ENCODE measurements around the gene TAF7.
"Not testable (repeated sequence)": the region's sequence is repeated elsewhere in the genome, so short reads cannot be mapped to it uniquely, and the experiment has no call there.

Gene TAF7

GRCh38 chr5:141354900-141355469 lies 34.4 kb upstream of the TAF7 start, which contains the start of gene PCDHGA4:
PCDHGA4 (plus strand) TSS chr5:141355021; CDS start chr5:141355108, 87 bp downstream.
- no peak for DNase-seq (ENCODE audit: low read depth, low spot score)
- Histone ChIP-seq H3K36me3 (ENCODE audit: control insufficient read depth, insufficient read depth, low read length) (no peaks in the 10 kb centered on the region), H3K27ac (ENCODE audit: low read length) (no peak within 1 kb of the TSS), H3K4me1 (ENCODE audit: control insufficient read depth, insufficient read depth, low read length) (no peaks in the 10 kb centered on the region), H3K27me3 (ENCODE audit: control insufficient read depth, insufficient read depth, low read length) (no peaks in the 10 kb centered on the region), H3K9me3 (ENCODE audit: control insufficient read depth, insufficient read depth, low read length) (no peaks in the 10 kb centered on the region; the same call in none of the 2 replicates), H3K4me3 (ENCODE audit: low read length) (no peak within 1 kb of the TSS)
- no CpG with 5 or more reads among the region's 29 CpGs for WGBS (ENCODE audit: insufficient coverage, insufficient read length)

DNA sequence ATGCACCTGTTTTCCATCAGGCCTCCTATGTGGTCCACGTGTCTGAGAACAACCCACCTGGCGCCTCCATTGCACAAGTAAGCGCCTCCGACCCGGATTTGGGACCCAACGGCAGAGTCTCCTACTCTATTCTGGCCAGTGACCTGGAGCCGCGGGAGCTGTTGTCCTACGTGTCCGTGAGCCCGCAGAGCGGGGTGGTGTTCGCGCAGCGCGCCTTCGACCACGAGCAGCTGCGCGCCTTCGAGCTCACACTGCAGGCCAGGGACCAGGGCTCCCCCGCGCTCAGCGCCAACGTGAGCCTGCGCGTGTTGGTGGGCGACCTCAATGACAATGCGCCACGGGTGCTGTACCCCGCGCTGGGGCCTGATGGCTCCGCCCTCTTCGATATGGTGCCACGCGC lies 31.0 kb upstream of the TAF7 start:
- Histone ChIP-seq H3K4me1 (ENCODE audit: control insufficient read depth, insufficient read depth, low read length) (no peaks in the 10 kb centered on the region), H3K27ac (ENCODE audit: low read length) (no peak overlapping the region), H3K27me3 (ENCODE audit: control insufficient read depth, insufficient read depth, low read length) (no peaks in the 10 kb centered on the region), H3K4me3 (ENCODE audit: low read length) (no peak overlapping the region), H3K9me3 (ENCODE audit: control insufficient read depth, insufficient read depth, low read length) (no peaks in the 10 kb centered on the region; the same call in none of the 2 replicates), H3K36me3 (ENCODE audit: control insufficient read depth, insufficient read depth, low read length) (no peaks in the 10 kb centered on the region)
- no CpG with 5 or more reads among the region's 36 CpGs for WGBS (ENCODE audit: insufficient coverage, insufficient read length)
- DNase-seq (ENCODE audit: low read depth, low spot score): no peak

DNA sequence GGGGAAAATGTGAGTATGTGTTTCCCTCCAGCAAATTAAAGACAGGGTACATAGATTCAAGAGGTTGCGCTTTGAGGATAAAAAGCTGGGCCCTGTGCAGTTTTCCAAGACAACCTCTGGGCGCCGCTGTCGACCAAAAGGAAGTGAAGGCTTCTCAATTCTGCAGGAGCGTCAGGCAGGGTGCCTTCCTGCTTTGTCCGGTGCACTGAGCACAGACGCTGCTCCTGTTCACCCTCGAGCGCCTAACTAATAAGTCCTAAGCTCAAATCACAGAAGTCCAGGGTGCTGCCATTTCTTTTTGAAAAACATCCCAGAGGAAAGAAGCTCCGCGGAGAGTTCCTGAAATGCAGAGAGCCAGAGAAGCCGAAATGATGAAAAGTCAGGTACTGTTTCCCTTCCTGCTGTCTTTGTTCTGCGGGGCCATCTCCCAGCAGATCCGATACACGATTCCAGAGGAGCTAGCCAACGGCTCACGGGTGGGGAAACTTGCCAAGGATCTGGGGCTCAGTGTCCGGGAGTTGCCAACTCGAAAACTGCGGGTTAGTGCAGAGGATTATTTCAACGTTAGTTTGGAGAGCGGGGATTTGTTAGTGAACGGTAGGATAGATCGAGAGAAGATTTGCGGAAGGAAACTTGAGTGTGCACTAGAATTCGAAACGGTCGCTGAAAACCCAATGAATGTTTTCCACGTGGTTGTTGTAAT lies 29.5 kb upstream of the TAF7 start, which contains the start of gene PCDHGB1:
Gene PCDHGB1 (plus strand): TSS at position 183 of the 703 bp plus-strand sequence. CDS start 162 bp downstream, at position 345.
- no peaks in the 10 kb centered on the region; the same call in none of the 2 replicates for H3K9me3 ChIP-seq (ENCODE audit: control insufficient read depth, insufficient read depth, low read length)
- H3K36me3 ChIP-seq (ENCODE audit: control insufficient read depth, insufficient read depth, low read length): no peaks in the 10 kb centered on the region
- no peak within 1 kb of the TSS; the same call in 1 of the 2 replicates for H3K4me3 ChIP-seq (ENCODE audit: low read length)
- over 99% methylated on average over 10 of the region's 29 CpGs for WGBS (ENCODE audit: insufficient coverage, insufficient read length)
- no peaks in the 10 kb centered on the region for H3K27me3 ChIP-seq (ENCODE audit: control insufficient read depth, insufficient read depth, low read length)
- no peaks in the 10 kb centered on the region for H3K4me1 ChIP-seq (ENCODE audit: control insufficient read depth, insufficient read depth, low read length)
- no peak within 1 kb of the TSS for H3K27ac ChIP-seq (ENCODE audit: low read length)
- DNase-seq (ENCODE audit: low read depth, low spot score): no peak

DNA sequence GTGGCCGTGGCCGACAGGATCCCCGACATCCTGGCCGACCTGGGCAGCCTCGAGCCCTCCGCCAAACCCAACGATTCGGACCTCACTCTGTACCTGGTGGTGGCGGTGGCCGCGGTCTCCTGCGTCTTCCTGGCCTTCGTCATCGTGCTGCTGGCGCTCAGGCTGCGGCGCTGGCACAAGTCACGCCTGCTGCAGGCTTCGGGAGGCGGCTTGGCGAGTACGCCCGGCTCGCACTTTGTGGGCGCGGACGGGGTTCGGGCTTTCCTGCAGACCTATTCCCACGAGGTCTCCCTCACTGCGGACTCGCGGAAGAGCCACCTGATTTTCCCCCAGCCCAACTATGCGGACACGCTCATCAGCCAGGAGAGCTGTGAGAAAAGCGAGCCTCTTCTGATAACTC lies 25.4 kb upstream of the TAF7 start:
- not testable (repeated sequence) for H3K4me3 ChIP-seq (ENCODE audit: low read length); H3K4me1 ChIP-seq (ENCODE audit: control insufficient read depth, insufficient read depth, low read length); H3K27ac ChIP-seq (ENCODE audit: low read length); H3K36me3 ChIP-seq (ENCODE audit: control insufficient read depth, insufficient read depth, low read length); H3K9me3 ChIP-seq (ENCODE audit: control insufficient read depth, insufficient read depth, low read length); H3K27me3 ChIP-seq (ENCODE audit: control insufficient read depth, insufficient read depth, low read length); DNase-seq (ENCODE audit: low read depth, low spot score)
- no CpG with 5 or more reads among the region's 35 CpGs for WGBS (ENCODE audit: insufficient coverage, insufficient read length)

DNA sequence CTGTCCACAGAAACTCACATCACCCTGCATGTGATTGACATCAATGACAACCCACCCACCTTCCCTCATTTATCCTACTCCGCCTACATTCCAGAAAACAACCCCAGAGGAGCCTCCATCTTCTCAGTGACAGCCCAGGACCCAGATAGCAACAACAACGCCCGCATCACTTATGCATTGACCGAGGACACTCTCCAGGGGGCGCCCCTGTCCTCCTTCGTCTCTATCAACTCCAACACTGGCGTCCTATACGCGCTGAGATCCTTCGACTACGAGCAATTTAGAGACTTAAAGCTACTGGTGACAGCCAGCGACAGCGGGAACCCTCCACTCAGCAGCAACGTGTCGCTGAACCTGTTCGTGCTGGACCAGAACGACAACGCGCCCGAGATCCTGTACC lies 24.7 kb upstream of the TAF7 start:
- no peaks in the 10 kb centered on the region for H3K27me3 ChIP-seq (ENCODE audit: control insufficient read depth, insufficient read depth, low read length)
- H3K27ac ChIP-seq (ENCODE audit: low read length): no peak overlapping the region

GRCh38 chr5:141343953-141344463 lies 23.4 kb upstream of the TAF7 start:
- Histone ChIP-seq H3K9me3 (ENCODE audit: control insufficient read depth, insufficient read depth, low read length) (peaks cover 2% of the 10 kb centered on the region), H3K4me1 (ENCODE audit: control insufficient read depth, insufficient read depth, low read length) (no peaks in the 10 kb centered on the region), H3K27ac (ENCODE audit: low read length) (no peak overlapping the region), H3K4me3 (ENCODE audit: low read length) (no peak overlapping the region), H3K27me3 (ENCODE audit: control insufficient read depth, insufficient read depth, low read length) (no peaks in the 10 kb centered on the region), H3K36me3 (ENCODE audit: control insufficient read depth, insufficient read depth, low read length) (no peaks in the 10 kb centered on the region)
- WGBS (ENCODE audit: insufficient coverage, insufficient read length): no CpG with 5 or more reads among the region's 31 CpGs
- no peak for DNase-seq (ENCODE audit: low read depth, low spot score)

More for the DNA sequence above, 24.7 kb upstream of the TAF7 start:
- WGBS (ENCODE audit: insufficient coverage, insufficient read length): no CpG with 5 or more reads among the region's 20 CpGs
- no peak overlapping the region for H3K4me3 ChIP-seq (ENCODE audit: low read length)
- no peaks in the 10 kb centered on the region for H3K4me1 ChIP-seq (ENCODE audit: control insufficient read depth, insufficient read depth, low read length)
- no peaks in the 10 kb centered on the region for H3K36me3 ChIP-seq (ENCODE audit: control insufficient read depth, insufficient read depth, low read length)
- H3K9me3 ChIP-seq (ENCODE audit: control insufficient read depth, insufficient read depth, low read length): no peaks in the 10 kb centered on the region; the same call in 1 of the 2 replicates
- no peak for DNase-seq (ENCODE audit: low read depth, low spot score)

DNA sequence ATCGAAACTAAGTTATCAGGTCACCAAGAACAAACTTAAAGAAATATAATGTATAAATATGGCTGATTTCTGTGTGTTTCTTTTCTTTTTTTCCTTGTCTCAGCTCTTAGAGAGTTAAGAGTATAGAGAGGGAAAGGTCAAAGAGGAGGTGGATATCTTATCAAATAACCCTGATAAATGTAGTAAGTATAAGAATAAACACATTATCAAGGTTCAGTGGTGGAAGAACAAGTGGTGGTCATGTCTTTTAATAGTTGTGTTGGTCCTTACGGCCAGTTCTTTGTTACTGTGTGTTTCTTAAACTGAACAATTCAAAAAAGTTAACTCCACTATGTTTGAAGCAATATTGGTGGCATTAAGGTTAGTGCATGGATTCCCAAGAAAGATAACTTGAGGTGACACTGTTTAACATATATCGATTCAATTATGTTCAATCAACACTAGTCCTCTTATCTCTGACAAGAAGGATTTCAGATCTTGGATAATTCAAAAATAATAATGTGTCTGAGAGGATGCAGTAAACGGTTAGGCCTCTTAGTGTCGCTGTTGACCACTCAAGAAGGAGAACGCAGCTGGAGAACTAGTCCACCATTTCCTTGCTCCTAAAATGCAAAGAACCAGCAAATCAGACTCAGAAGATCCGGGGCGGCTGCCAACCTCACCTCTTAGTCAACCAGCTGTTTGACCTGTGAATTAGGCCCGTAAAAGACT lies 22.8 kb upstream of the TAF7 start, which contains the start of gene PCDHGA3:
Gene PCDHGA3 (plus strand): TSS at position 588 of the 711 bp plus-strand sequence. CDS start 205 bp downstream, outside the sequence.
- peaks cover 2% of the 10 kb centered on the region for H3K9me3 ChIP-seq (ENCODE audit: control insufficient read depth, insufficient read depth, low read length)
- no peaks in the 10 kb centered on the region for H3K36me3 ChIP-seq (ENCODE audit: control insufficient read depth, insufficient read depth, low read length)
- no peak within 1 kb of the TSS for H3K27ac ChIP-seq (ENCODE audit: low read length)
- no peaks in the 10 kb centered on the region for H3K4me1 ChIP-seq (ENCODE audit: control insufficient read depth, insufficient read depth, low read length)
- no peak within 1 kb of the TSS for H3K4me3 ChIP-seq (ENCODE audit: low read length)
- no CpG with 5 or more reads among the region's 9 CpGs for WGBS (ENCODE audit: insufficient coverage, insufficient read length)
- no peaks in the 10 kb centered on the region for H3K27me3 ChIP-seq (ENCODE audit: control insufficient read depth, insufficient read depth, low read length)
- DNase-seq (ENCODE audit: low read depth, low spot score): no peak

GRCh38 chr5:141342773-141343172 lies 22.2 kb upstream of the TAF7 start:
- no CpG with 5 or more reads among the region's 1 CpG for WGBS (ENCODE audit: insufficient coverage, insufficient read length)
- Histone ChIP-seq H3K9me3 (ENCODE audit: control insufficient read depth, insufficient read depth, low read length) (peaks cover 2% of the 10 kb centered on the region), H3K36me3 (ENCODE audit: control insufficient read depth, insufficient read depth, low read length) (no peaks in the 10 kb centered on the region), H3K4me1 (ENCODE audit: control insufficient read depth, insufficient read depth, low read length) (no peaks in the 10 kb centered on the region), H3K4me3 (ENCODE audit: low read length) (no peak overlapping the region), H3K27ac (ENCODE audit: low read length) (no peak overlapping the region), H3K27me3 (ENCODE audit: control insufficient read depth, insufficient read depth, low read length) (no peaks in the 10 kb centered on the region)
- DNase-seq (ENCODE audit: low read depth, low spot score): no peak

DNA sequence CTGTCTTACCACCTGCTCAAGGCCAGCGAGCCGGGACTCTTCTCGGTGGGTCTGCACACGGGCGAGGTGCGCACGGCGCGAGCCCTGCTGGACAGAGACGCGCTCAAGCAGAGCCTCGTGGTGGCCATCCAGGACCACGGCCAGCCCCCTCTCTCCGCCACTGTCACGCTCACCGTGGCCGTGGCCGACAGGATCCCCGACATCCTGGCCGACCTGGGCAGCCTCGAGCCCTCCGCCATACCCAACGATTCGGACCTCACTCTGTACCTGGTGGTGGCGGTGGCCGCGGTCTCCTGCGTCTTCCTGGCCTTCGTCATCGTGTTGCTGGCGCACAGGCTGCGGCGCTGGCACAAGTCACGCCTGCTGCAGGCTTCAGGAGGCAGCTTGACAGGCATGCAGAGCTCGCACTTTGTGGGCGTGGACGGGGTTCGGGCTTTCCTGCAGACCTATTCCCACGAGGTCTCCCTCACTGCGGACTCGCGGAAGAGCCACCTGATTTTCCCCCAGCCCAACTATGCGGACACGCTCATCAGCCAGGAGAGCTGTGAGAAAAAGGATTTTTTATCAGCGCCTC lies 20.3 kb upstream of the TAF7 start:
- not testable (repeated sequence) for H3K27ac ChIP-seq (ENCODE audit: low read length); H3K36me3 ChIP-seq (ENCODE audit: control insufficient read depth, insufficient read depth, low read length); H3K27me3 ChIP-seq (ENCODE audit: control insufficient read depth, insufficient read depth, low read length); H3K4me1 ChIP-seq (ENCODE audit: control insufficient read depth, insufficient read depth, low read length); DNase-seq (ENCODE audit: low read depth, low spot score); H3K4me3 ChIP-seq (ENCODE audit: low read length); H3K9me3 ChIP-seq (ENCODE audit: control insufficient read depth, insufficient read depth, low read length)
- WGBS (ENCODE audit: insufficient coverage, insufficient read length): no CpG with 5 or more reads among the region's 45 CpGs
